HepG2 (cell line): ENCODE data around the gene SNAP47. TPM values are rescaled to one million over a fixed set of nuclear protein-coding genes. Genes with fewer than 3 reads are reported as not detected.
"Not testable (repeated sequence)": the region's sequence is repeated elsewhere in the genome, so short reads cannot be mapped to it uniquely, and the experiment has no call there.

Experiments used
- ATAC-seq: fragments of 200-7000 bp; cut with Tn5 transposase; 3 replicates; pipeline ENCODE4 v1.9.1; 2020; ENCODE audit warnings: mild to moderate bottlenecking, moderate library complexity
- BruUV-seq: library from RNA; stranded (reverse); fragments of 400-500 nt; replicated peaks from 2 replicates; lab custom pipeline; 2021; lab: Mats Ljungman, UMichigan
- CTCF ChIA-PET: fragments of 300-600 bp; formaldehyde crosslinking; extraction: SDS; loops from one replicate; lab custom pipeline; 2021; ENCODE audit warnings: low total read pairs, inconsistent platforms, low intra/inter-chr PET ratio; lab: Yijun Ruan, JAX
- POLR2A ChIA-PET: fragments of 350-600 bp; sonication (Branson Sonifier 250); formaldehyde crosslinking; loops from one replicate; lab custom pipeline; 2020; ENCODE audit warnings: antibody characterized with exemption, inconsistent platforms; lab: Yijun Ruan, JAX
- DNase-seq: peaks from one replicate; pipeline ENCODE4 v3.0.0-alpha.2; 2015; ENCODE audit warnings: low spot score
- FAIRE-seq: peaks from 3 replicates; lab custom pipeline; 2011; peaks lifted over from hg19 to GRCh38; lab: Jason Lieb, UNC
- H2AFZ ChIP-seq: one replicate; pipeline ENCODE4 v1.6.1; 2011; ENCODE audit warnings: low read length, inconsistent platforms
- H3K27ac ChIP-seq: fragments of 300-600 bp; 3 replicates; pipeline ENCODE4 v1.8.0; 2011; ENCODE audit warnings: mixed run types, mild to moderate bottlenecking, mixed read lengths, low read length, inconsistent platforms; ENCODE audit not compliant: insufficient read depth; ENCODE audit errors: extremely low read length
- H3K27me3 ChIP-seq, 2 experiments: fragments of 200-600 bp in 1 of 2; 2 replicates in 1 of 2; 3 replicates in 1 of 2; pipeline versions ENCODE4 v1.6.0 to v1.8.0; 2011; ENCODE audit warnings: low read length in 2 of 2, mild to moderate bottlenecking in 2 of 2, moderate library complexity in 2 of 2, inconsistent platforms in 1 of 2; ENCODE audit not compliant: insufficient read depth in 2 of 2, control insufficient read depth in 1 of 2
- H3K36me3 ChIP-seq, 2 experiments: fragments of 200-600 bp in 1 of 2; replicated peaks in 1 of 2; 2 replicates in 1 of 2; 3 replicates in 1 of 2; pipeline versions ENCODE4 v1.5.1 to v1.8.0; 2011; ENCODE audit warnings: low read length in 2 of 2, inconsistent platforms in 1 of 2; ENCODE audit not compliant: insufficient read depth in 2 of 2, control insufficient read depth in 1 of 2
- H3K4me1 ChIP-seq: 2 replicates; pipeline ENCODE4 v1.5.1; 2012; ENCODE audit warnings: low read length, inconsistent platforms; ENCODE audit not compliant: insufficient read depth
- H3K4me2 ChIP-seq: 2 replicates; pipeline ENCODE4 v1.6.0; 2011; ENCODE audit warnings: low read depth, low read length, inconsistent platforms
- H3K4me3 ChIP-seq, 3 experiments: fragments of 200-600 bp in 1 of 3; sonication (generic), shearing (Covaris generic) in 1 of 3; replicated peaks in 1 of 3; 2 replicates each; pipeline ENCODE4 v1.5.1; 2011 to 2016; ENCODE audit warnings: low read length in 3 of 3, inconsistent platforms in 2 of 3, low read depth in 2 of 3, mild to moderate bottlenecking in 2 of 3, control low read depth in 1 of 3, mixed read lengths in 1 of 3; ENCODE audit not compliant: insufficient read depth in 1 of 3
- H3K79me2 ChIP-seq: one replicate; pipeline ENCODE4 v1.6.1; 2011; ENCODE audit warnings: low read length, inconsistent platforms; ENCODE audit not compliant: insufficient read depth
- H3K9ac ChIP-seq: 2 replicates; pipeline ENCODE4 v1.6.0; 2011; ENCODE audit warnings: mild to moderate bottlenecking, low read depth, low read length, inconsistent platforms; ENCODE audit not compliant: insufficient read depth
- H3K9me3 ChIP-seq: 2 replicates; pipeline ENCODE4 v1.5.1; 2012; ENCODE audit warnings: mild to moderate bottlenecking, low read length
- H4K20me1 ChIP-seq: 2 replicates; pipeline ENCODE4 v1.6.0; 2011; ENCODE audit warnings: inconsistent platforms, mild to moderate bottlenecking, low read length, moderate library complexity; ENCODE audit not compliant: insufficient read depth
- TEAD2 ChIP-seq: sonication (generic); formaldehyde crosslinking; IDR thresholded peaks from 2 replicates; pipeline ENCODE4 v1.9.0; 2021; ENCODE audit warnings: missing genetic modification reagents
- ZNF138 ChIP-seq: sonication (generic); formaldehyde crosslinking; IDR thresholded peaks from 2 replicates; pipeline ENCODE4 v1.5.0; 2020; ENCODE audit warnings: mild to moderate bottlenecking, low read depth, missing genetic modification reagents
- WGBS: methylation state at CpG from one replicate; pipeline ENCODE4 v1.1.6; 2017; ENCODE audit warnings: low lambda C conversion rate; 5-methylcytosine and 5-hydroxymethylcytosine counted together
- in situ Hi-C: cut with HindIII; loops from 2 replicates; pipeline ENCODE4 v1.10.0; 2017; ENCODE audit warnings: low pct_unique_long_range_greater_than_20kb; ENCODE audit not compliant: extremely low pct_ligation_motif_present
- intact Hi-C: fragments of 100-400 bp; cut with micrococcal nuclease; formaldehyde crosslinking; loops from one replicate; pipeline ENCODE4 v1.10.0; 2022; ENCODE audit not compliant: unreplicated experiment
- polyA plus RNA-seq, 8 experiments: library from polyadenylated mRNA; depleted of rRNA in 3 of 8; stranded (reverse) in 7 of 8; unstranded in 1 of 8; fragments of >200 nt; fragmentation: Illumina TruSeq in 4 of 8; extraction: Trizol in 4 of 8; gene quantifications; 2 replicates each; pipeline versions ENCODE4 v1.2.1 to v1.2.3, GENCODE V29; 2011 to 2016; ENCODE audit warnings: low read depth in 4 of 8, missing spikeins in 1 of 8, mixed read lengths in 1 of 8; ENCODE audit not compliant: insufficient read depth in 1 of 8
- total RNA-seq, 5 experiments: library from RNA; depleted of rRNA; stranded (reverse); fragments of >200 nt; fragmentation: Illumina TruSeq; extraction: Trizol; gene quantifications; 2 replicates each; pipeline ENCODE4 v1.2.3, GENCODE V29; 2016; ENCODE audit warnings: low read depth in 1 of 5
- TF ChIP-seq, protein P1 (sequence below): sonication (generic); formaldehyde crosslinking; IDR thresholded peaks from 2 replicates; pipeline ENCODE4 v1.4.0; 2020; ENCODE audit warnings: mild to moderate bottlenecking, missing genetic modification reagents, borderline replicate concordance

Gene SNAP47
- total and polyA plus RNA-seq, 2 of the 13 experiments (the other 11 are each of a cell fraction or from before 2014, with no cell fraction given): 13.6 to 25.1 TPM

DNA sequence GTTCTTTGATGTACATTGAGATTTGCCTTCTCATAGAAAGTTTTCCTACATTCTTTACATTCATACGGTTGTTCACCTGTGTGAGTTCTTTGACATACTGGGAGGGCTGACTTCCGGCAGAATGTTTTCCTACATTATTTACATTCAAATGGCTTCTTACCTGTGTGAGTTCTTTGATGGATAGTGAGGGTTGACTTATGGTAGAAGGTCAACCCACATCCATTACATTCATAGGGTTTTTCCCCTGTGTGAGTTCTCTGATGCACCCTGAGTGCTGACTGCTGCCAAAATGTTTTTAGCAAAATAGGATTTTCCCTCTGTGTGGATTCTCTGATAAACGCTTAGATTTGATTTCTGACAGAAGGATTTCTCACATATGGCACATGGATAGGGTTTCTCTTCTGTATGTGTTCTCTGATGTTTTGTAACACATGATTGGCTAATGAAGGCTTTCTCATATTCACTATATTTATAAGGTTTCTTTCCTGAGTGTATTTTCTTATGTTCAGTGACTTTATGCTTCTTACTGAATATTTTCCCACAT lies 37.8 kb upstream of the SNAP47 start (continued):
- TF ChIP-seq, protein P1, sequence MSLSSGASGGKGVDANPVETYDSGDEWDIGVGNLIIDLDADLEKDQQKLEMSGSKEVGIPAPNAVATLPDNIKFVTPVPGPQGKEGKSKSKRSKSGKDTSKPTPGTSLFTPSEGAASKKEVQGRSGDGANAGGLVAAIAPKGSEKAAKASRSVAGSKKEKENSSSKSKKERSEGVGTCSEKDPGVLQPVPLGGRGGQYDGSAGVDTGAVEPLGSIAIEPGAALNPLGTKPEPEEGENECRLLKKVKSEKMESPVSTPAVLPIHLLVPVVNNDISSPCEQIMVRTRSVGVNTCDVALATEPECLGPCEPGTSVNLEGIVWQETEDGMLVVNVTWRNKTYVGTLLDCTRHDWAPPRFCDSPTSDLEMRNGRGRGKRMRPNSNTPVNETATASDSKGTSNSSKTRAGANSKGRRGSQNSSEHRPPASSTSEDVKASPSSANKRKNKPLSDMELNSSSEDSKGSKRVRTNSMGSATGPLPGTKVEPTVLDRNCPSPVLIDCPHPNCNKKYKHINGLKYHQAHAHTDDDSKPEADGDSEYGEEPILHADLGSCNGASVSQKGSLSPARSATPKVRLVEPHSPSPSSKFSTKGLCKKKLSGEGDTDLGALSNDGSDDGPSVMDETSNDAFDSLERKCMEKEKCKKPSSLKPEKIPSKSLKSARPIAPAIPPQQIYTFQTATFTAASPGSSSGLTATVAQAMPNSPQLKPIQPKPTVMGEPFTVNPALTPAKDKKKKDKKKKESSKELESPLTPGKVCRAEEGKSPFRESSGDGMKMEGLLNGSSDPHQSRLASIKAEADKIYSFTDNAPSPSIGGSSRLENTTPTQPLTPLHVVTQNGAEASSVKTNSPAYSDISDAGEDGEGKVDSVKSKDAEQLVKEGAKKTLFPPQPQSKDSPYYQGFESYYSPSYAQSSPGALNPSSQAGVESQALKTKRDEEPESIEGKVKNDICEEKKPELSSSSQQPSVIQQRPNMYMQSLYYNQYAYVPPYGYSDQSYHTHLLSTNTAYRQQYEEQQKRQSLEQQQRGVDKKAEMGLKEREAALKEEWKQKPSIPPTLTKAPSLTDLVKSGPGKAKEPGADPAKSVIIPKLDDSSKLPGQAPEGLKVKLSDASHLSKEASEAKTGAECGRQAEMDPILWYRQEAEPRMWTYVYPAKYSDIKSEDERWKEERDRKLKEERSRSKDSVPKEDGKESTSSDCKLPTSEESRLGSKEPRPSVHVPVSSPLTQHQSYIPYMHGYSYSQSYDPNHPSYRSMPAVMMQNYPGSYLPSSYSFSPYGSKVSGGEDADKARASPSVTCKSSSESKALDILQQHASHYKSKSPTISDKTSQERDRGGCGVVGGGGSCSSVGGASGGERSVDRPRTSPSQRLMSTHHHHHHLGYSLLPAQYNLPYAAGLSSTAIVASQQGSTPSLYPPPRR (CRISPR knock-in tag): no peak
- no peak for TF ChIP-seq TEAD2 (CRISPR knock-in tag)
- TF ChIP-seq ZNF138: no peak

DNA sequence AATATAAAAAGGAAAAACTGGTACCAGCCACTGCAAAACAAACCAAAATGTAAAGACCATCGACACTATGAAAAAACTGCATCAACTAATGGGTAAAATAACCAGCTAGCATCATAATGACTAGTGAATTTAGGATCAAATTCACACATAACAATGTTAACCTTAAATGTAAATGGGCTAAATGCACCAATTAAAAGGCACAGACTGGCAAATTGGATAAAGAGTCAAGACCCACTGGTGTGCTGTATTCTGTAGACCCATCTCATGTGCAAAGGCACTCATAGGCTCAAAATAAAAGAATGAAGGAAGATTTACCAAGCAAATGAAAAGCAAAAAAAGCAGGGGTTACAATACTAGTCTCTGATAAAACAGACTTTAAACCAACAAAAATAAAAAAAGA lies 33.6 kb upstream of the SNAP47 start:
- H3K4me1 ChIP-seq, in situ Hi-C loops, H3K9ac ChIP-seq, ATAC-seq, BruUV-seq, H3K27ac ChIP-seq, H3K4me3 ChIP-seq, intact Hi-C loops, H3K27me3 ChIP-seq, CTCF ChIA-PET, H3K4me2 ChIP-seq, DNase-seq, H3K36me3 ChIP-seq, POLR2A ChIA-PET, H3K79me2 ChIP-seq, H2AFZ ChIP-seq, FAIRE-seq, H4K20me1 ChIP-seq: not testable (repeated sequence)
- 7% methylated on average over 1 of the region's 1 CpG for WGBS
- H3K9me3 ChIP-seq: peaks cover 22% of the 10 kb centered on the region
